ENCODE results near the gene FHIT.

- TF ChIP-seq CTCF (IDR thresholded peaks at IDR 0.05) (no peak), POLR2A (IDR thresholded peaks at IDR 0.05) (no peak)
These were observed 1419.0 kb downstream of the FHIT start for GRCh38 chr3:59832241-59832640.

All from ovary (tissue), 3 donors.